ENCODE data around the gene SMIM13.

GRCh38 chr6:11155589-11155988 lies 62.0 kb downstream of the SMIM13 start:
- TF ChIP-seq, protein P1, sequence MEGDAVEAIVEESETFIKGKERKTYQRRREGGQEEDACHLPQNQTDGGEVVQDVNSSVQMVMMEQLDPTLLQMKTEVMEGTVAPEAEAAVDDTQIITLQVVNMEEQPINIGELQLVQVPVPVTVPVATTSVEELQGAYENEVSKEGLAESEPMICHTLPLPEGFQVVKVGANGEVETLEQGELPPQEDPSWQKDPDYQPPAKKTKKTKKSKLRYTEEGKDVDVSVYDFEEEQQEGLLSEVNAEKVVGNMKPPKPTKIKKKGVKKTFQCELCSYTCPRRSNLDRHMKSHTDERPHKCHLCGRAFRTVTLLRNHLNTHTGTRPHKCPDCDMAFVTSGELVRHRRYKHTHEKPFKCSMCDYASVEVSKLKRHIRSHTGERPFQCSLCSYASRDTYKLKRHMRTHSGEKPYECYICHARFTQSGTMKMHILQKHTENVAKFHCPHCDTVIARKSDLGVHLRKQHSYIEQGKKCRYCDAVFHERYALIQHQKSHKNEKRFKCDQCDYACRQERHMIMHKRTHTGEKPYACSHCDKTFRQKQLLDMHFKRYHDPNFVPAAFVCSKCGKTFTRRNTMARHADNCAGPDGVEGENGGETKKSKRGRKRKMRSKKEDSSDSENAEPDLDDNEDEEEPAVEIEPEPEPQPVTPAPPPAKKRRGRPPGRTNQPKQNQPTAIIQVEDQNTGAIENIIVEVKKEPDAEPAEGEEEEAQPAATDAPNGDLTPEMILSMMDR (IDR thresholded peaks at IDR 0.05) = no peak
- TF ChIP-seq POLR2A (IDR thresholded peaks at IDR 0.05) (no peak), EP300 (IDR thresholded peaks at IDR 0.05) (no peak)
